SK-N-SH treated with all-trans-retinoic acid at 6 μM for 48 hours (cell line): ENCODE measurements around the gene CPLANE2.

Experiments
- ESRRG ChIP-seq: fragments of 250-450 bp; sonication (Bioruptor Pico); IDR thresholded peaks from 2 replicates; pipeline ENCODE4 v1.6.1; 2021; ENCODE audit warnings: mild to moderate bottlenecking
- OSR1 ChIP-seq: fragments of 250-450 bp; sonication (Bioruptor Pico); IDR thresholded peaks from 2 replicates; pipeline ENCODE4 v1.8.0; 2022; ENCODE audit warnings: moderate library complexity, mild to moderate bottlenecking, inconsistent platforms
- PATZ1 ChIP-seq: fragments of 250-450 bp; sonication (Bioruptor Pico); IDR thresholded peaks from 2 replicates; pipeline ENCODE4 v1.8.0; 2020; ENCODE audit warnings: mild to moderate bottlenecking, moderate library complexity, borderline replicate concordance
- RARB ChIP-seq: fragments of 250-450 bp; sonication (Bioruptor Pico); IDR thresholded peaks from 2 replicates; pipeline ENCODE4 v1.8.0; 2021; ENCODE audit warnings: mild to moderate bottlenecking, moderate library complexity
- TCF4 ChIP-seq: fragments of 250-450 bp; sonication (Bioruptor Pico); IDR thresholded peaks from 2 replicates; pipeline ENCODE4 v1.8.0; 2021; ENCODE audit warnings: mild to moderate bottlenecking, moderate library complexity, borderline replicate concordance
- TSHZ2 ChIP-seq: fragments of 250-450 bp; sonication (Bioruptor Pico); IDR thresholded peaks from 2 replicates; pipeline ENCODE4 v1.5.0; 2020; ENCODE audit warnings: mild to moderate bottlenecking, moderate library complexity
- ZFP3 ChIP-seq: fragments of 250-450 bp; sonication (Bioruptor Pico); IDR thresholded peaks from 2 replicates; pipeline ENCODE4 v1.5.0; 2020; ENCODE audit warnings: mild to moderate bottlenecking, moderate library complexity
- ZFP30 ChIP-seq: fragments of 450-650 bp; formaldehyde crosslinking; IDR thresholded peaks from 2 replicates; pipeline ENCODE4 v1.5.0; 2022; ENCODE audit warnings: mild to moderate bottlenecking, moderate library complexity

DNA sequence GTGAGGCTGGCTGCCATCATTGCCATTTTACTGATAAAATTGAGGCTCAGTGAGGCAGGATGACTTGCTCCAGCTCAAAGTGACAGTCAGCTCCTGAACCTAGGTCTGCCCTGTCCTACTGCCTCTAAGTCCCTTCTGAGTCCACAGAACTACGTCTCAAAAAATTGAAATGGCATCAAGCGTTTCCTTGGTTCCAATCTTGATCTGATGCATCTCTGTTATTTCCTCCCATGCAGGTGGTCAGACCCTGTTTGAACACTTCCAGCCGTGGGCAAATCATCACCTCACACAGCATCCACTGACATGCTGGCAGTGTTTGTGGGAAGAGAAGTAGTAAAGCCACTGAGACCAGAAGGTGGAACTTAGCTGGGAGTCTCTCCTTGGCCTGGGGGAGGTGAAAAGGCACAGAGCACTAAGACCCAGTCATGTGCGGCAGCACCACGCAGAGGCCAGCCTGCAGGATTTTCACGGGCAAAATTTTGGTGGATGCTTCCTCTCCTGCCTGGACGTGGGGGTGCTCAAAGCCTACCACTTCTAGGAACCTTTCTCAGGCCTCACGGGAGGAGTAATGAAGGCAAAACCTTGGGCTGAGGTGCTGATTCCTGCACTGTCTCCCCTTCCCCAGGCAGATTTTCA is 7.8 kb upstream of the CPLANE2 start:
- TF ChIP-seq RARB (CRISPR knock-in tag) (no peak), PATZ1 (CRISPR knock-in tag) (no peak), OSR1 (CRISPR knock-in tag) (no peak), ESRRG (CRISPR knock-in tag) (no peak), ZFP3 (CRISPR knock-in tag) (no peak), ZFP30 (no peak), TSHZ2 (CRISPR knock-in tag) (no peak), TCF4 (CRISPR knock-in tag) (no peak)
